Body of pancreas (tissue), 4 donors: ENCODE data around the gene PACSIN2. TPM values are rescaled to one million over a fixed set of nuclear protein-coding genes. Genes with fewer than 3 reads are reported as not detected.
A peak's percentile ranks its signal among the peaks of the same experiment; 100 is the strongest.

Experiments
- ATAC-seq: fragments of 150-250 bp; one replicate; pipeline ENCODE4 v1.9.1; 2016
- DNase-seq, 4 donors: peaks; one replicate each; pipeline ENCODE4 v3.0.0-alpha.2; 2019
- H3K27ac ChIP-seq, 4 donors: fragments of 200-600 bp; sonication (generic); 1 replicate in 3 of 4; 2 replicates in 1 of 4; pipeline versions ENCODE4 v1.5.1 to v1.6.1; 2016 to 2019; ENCODE audit warnings: mild to moderate bottlenecking in 1 of 4, mixed read lengths in 1 of 4, moderate library complexity in 1 of 4
- H3K27me3 ChIP-seq, 2 donors: fragments of 200-600 bp; sonication (generic); one replicate each; pipeline ENCODE4 v1.6.0; 2016; ENCODE audit warnings: mild to moderate bottlenecking in 1 of 2
- H3K36me3 ChIP-seq, 2 donors: fragments of 200-600 bp; sonication (generic); replicated peaks in 1 of 2; 2 replicates each; pipeline ENCODE4 v1.5.1; 2016; ENCODE audit warnings: low read depth in 2 of 2; ENCODE audit not compliant: insufficient read depth in 1 of 2
- H3K4me1 ChIP-seq: fragments of 200-600 bp; sonication (generic); one replicate; pipeline ENCODE4 v1.6.0; 2016
- H3K4me3 ChIP-seq, 2 donors: fragments of 200-600 bp; sonication (generic); 1 replicate in 1 of 2; 2 replicates in 1 of 2; pipeline ENCODE4 v1.5.1; 2016 to 2019
- H3K9me3 ChIP-seq, 3 donors: fragments of 200-600 bp; sonication (generic); 1 replicate in 2 of 3; 2 replicates in 1 of 3; pipeline ENCODE4 v1.5.1; 2016
- CTCF ChIP-seq, 7 experiments: fragments of 450-650 bp in 4 of 7; fragments of 200-600 bp in 3 of 7; sonication (generic) in 3 of 7; IDR thresholded peaks; one replicate each; pipeline ENCODE4 v1.5.1; 2016 to 2019; ENCODE audit warnings: antibody characterized with exemption in 7 of 7
- POLR2A ChIP-seq, 3 donors: fragments of 450-650 bp; IDR thresholded peaks; one replicate each; pipeline ENCODE4 v1.6.1; 2016; ENCODE audit warnings: antibody characterized with exemption in 3 of 3, mild to moderate bottlenecking in 2 of 3
- WGBS, 2 donors: methylation state at CpG; one replicate each; pipeline ENCODE4 v1.1.5; 2017; 5-methylcytosine and 5-hydroxymethylcytosine counted together
- intact Hi-C: fragments of 100-400 bp; cut with DNase I; formaldehyde crosslinking; loops from one replicate; pipeline ENCODE4 v1.15.1; 2023
- total RNA-seq, 2 donors: library from RNA; depleted of rRNA; stranded (reverse); fragments of >200 nt; gene quantifications; one replicate each; pipeline ENCODE4 v1.1.0, GENCODE V29; 2016

The PACSIN2 gene
- total RNA-seq, 2 donors from 2014 or later: 117 to 118 TPM

GRCh38 chr22:42897960-42898359 is 117.0 kb downstream of the PACSIN2 start:
- intact Hi-C loops: no loop called here
- peak in 1 of 4 donors; percentile 20 for DNase-seq
- H3K36me3 ChIP-seq: no peaks in the 10 kb centered on the region
- no peak for ATAC-seq
- H3K4me1 ChIP-seq: peaks cover 70% of the 10 kb centered on the region
- H3K27ac ChIP-seq: peak overlapping the region in 1 of 4 donors; percentile 96
- no peak overlapping the region for H3K4me3 ChIP-seq
- H3K27me3 ChIP-seq: no peaks in the 10 kb centered on the region
- TF ChIP-seq POLR2A (IDR thresholded peaks at IDR 0.05): no peak
- no peak for TF ChIP-seq CTCF (IDR thresholded peaks at IDR 0.05)
- WGBS, 2 donors: 87 to 89% methylated on average over 7 of the region's 7 CpGs
- H3K9me3 ChIP-seq: no peaks in the 10 kb centered on the region

DNA sequence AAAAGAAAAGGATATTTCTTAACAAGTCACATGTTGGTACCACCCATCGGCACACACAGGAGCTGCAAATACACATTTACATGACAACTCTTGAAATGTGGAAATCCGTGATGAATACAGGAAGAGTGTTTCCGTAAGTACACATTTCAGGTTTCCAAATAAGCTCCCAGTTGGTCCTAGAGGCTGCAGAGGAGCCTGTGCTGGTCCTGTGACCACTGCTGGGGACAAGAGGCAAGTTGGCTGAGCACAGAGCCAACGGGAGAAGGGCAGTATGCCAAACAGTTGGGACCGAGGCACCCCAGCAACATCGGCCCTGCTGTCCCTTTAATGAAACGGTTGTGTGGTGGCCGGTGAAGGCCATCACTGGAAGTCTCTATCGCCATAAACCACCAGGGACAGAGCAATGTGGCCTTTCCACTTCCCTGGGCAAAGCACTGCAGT is 119.4 kb downstream of the PACSIN2 start:
- Histone ChIP-seq H3K9me3 (no peaks in the 10 kb centered on the region), H3K36me3 (no peaks in the 10 kb centered on the region), H3K4me1 (peaks cover 86% of the 10 kb centered on the region), H3K27ac (peak overlapping the region; percentile 94 to 99 (median 96)), H3K4me3 (no peak overlapping the region), H3K27me3 (no peaks in the 10 kb centered on the region)
- TF ChIP-seq CTCF (IDR thresholded peaks at IDR 0.05) (no peak), POLR2A (IDR thresholded peaks at IDR 0.05) (no peak)
- ATAC-seq (no peak), DNase-seq (peak in 2 of 4 donors; percentile 58 to 64)
- 16 to 20% methylated on average over 9 of the region's 9 CpGs for WGBS, 2 donors
- intact Hi-C loops: no loop called here

GRCh38 chr22:42895087-42895486 is 119.9 kb downstream of the PACSIN2 start:
- H3K27ac ChIP-seq: peak overlapping the region; percentile 94 to 99 (median 96)
- DNase-seq (peak in 1 of 4 donors; percentile 28), ATAC-seq (no peak)

DNA sequence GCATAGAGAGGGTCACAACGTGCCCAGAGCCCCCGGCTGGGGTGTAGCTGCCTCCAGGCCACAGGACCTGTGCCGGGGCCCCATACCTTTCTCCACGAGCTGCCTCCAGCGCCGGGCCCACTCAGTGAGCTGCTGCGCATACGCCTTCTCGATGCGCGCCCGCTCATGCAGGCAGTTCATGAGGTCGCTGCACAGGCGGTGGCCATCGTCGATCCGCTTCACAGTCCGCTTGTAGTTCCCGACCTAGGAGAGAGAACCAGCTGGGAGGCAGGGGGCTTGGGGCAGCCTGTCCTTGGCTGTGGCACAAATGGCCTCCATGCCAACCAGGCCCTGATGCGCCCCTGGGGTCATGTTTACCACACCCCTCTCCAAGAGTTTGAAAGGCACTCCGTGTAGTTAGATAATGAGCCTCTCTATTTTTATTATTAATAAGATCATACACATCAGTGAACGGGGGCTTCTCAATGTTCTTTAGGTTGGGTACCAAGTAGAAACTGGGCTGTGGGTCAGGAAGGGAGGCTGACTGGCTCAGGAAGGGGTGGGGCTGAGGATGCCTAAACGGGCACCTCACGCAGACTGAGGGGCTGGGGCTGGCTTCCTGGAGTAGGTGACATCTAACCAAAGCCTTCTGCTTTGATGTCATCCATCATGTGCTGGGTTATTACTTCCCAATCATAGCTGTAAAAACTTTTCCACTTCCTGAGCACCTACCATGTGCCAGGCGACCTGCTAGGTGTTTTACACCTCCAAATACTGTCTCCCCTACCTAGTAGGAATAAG is 121.4 kb downstream of the PACSIN2 start:
- no peak for ATAC-seq

More at GRCh38 chr22:42895087-42895486, 119.9 kb downstream of the PACSIN2 start:
- WGBS, 2 donors: 25 to 36% methylated on average over 7 of the region's 7 CpGs
- no peaks in the 10 kb centered on the region for H3K27me3 ChIP-seq
- TF ChIP-seq POLR2A (IDR thresholded peaks at IDR 0.05): no peak
- no peak for TF ChIP-seq CTCF (IDR thresholded peaks at IDR 0.05)
- no peak overlapping the region for H3K4me3 ChIP-seq
- H3K4me1 ChIP-seq: peaks cover 90% of the 10 kb centered on the region
- no peaks in the 10 kb centered on the region for H3K9me3 ChIP-seq
- no peaks in the 10 kb centered on the region for H3K36me3 ChIP-seq
- intact Hi-C loops: no loop called here

More for the DNA sequence above, 121.4 kb downstream of the PACSIN2 start:
- 69 to 74% methylated on average over 23 to 25 of the region's 25 CpGs for WGBS, 2 donors
- TF ChIP-seq POLR2A (IDR thresholded peaks at IDR 0.05): no peak
- no peak for TF ChIP-seq CTCF (IDR thresholded peaks at IDR 0.05)
- Histone ChIP-seq H3K36me3 (peaks cover 0 to 2% of the 10 kb centered on the region in 2 donors), H3K9me3 (no peaks in the 10 kb centered on the region), H3K27ac (peak overlapping the region; percentile 94 to 99 (median 96)), H3K27me3 (no peaks in the 10 kb centered on the region), H3K4me1 (peaks cover 96% of the 10 kb centered on the region), H3K4me3 (no peak overlapping the region)
- DNase-seq: peak in 2 of 4 donors; percentile 50 to 64
- intact Hi-C loops: no loop called here
